Astrocyte (in vitro differentiated cells and primary cell): ENCODE data around the gene RPP25. TPM values are rescaled to one million over a fixed set of nuclear protein-coding genes. Genes with fewer than 3 reads are reported as not detected.
"Not testable (repeated sequence)": the region's sequence is repeated elsewhere in the genome, so short reads cannot be mapped to it uniquely, and the experiment has no call there.

Experiments
- DNase-seq: peaks from one replicate; pipeline ENCODE4 v3.0.0-alpha.2; 2010; ENCODE audit warnings: low read depth
- FAIRE-seq: peaks from 2 replicates; lab custom pipeline; 2011; peaks lifted over from hg19 to GRCh38; lab: Jason Lieb, UNC
- H2AFZ ChIP-seq: 2 replicates; pipeline ENCODE4 v1.6.0; 2012; ENCODE audit warnings: low read depth, low read length, inconsistent platforms
- H3K27ac ChIP-seq: 2 replicates; pipeline ENCODE4 v1.5.1; 2011; ENCODE audit warnings: low read depth, low read length, inconsistent platforms
- H3K27me3 ChIP-seq: 2 replicates; pipeline ENCODE4 v1.6.0; 2011; ENCODE audit warnings: low read length, inconsistent platforms; ENCODE audit not compliant: insufficient read depth
- H3K36me3 ChIP-seq: 2 replicates; pipeline ENCODE4 v1.5.1; 2011; ENCODE audit warnings: low read length, inconsistent platforms; ENCODE audit not compliant: insufficient read depth
- H3K4me1 ChIP-seq: 2 replicates; pipeline ENCODE4 v1.5.1; 2011; ENCODE audit warnings: low read length, inconsistent platforms; ENCODE audit not compliant: insufficient read depth
- H3K4me2 ChIP-seq: 2 replicates; pipeline ENCODE4 v1.6.0; 2012; ENCODE audit warnings: low read length, inconsistent platforms
- H3K4me3 ChIP-seq: 2 replicates; pipeline ENCODE4 v1.5.1; 2011; ENCODE audit warnings: low read depth, mild to moderate bottlenecking, low read length, inconsistent platforms; ENCODE audit not compliant: insufficient read depth
- H3K79me2 ChIP-seq: 2 replicates; pipeline ENCODE4 v1.6.0; 2012; ENCODE audit warnings: mild to moderate bottlenecking, low read length, inconsistent platforms; ENCODE audit not compliant: insufficient read depth
- H3K9ac ChIP-seq: 2 replicates; pipeline ENCODE4 v1.6.0; 2012; ENCODE audit warnings: mild to moderate bottlenecking, low read length, inconsistent platforms
- H3K9me3 ChIP-seq: 2 replicates; pipeline ENCODE4 v1.5.1; 2012; ENCODE audit warnings: low read depth, mild to moderate bottlenecking, low read length, inconsistent platforms; ENCODE audit not compliant: insufficient read depth
- H4K20me1 ChIP-seq: 2 replicates; pipeline ENCODE4 v1.6.0; 2012; ENCODE audit warnings: low read length, inconsistent platforms; ENCODE audit not compliant: insufficient read depth
- H3K27ac Mint-ChIP-seq: one replicate; pipeline ENCODE4 v1.8.0; 2021; ENCODE audit warnings: mild to moderate bottlenecking, mixed read lengths; ENCODE audit not compliant: unreplicated experiment
- H3K27me3 Mint-ChIP-seq: one replicate; pipeline ENCODE4 v1.8.0; 2021; ENCODE audit warnings: low read depth, mixed read lengths; ENCODE audit not compliant: unreplicated experiment
- H3K36me3 Mint-ChIP-seq: one replicate; pipeline ENCODE4 v1.8.0; 2021; ENCODE audit warnings: low read depth, mixed read lengths; ENCODE audit not compliant: unreplicated experiment
- H3K4me1 Mint-ChIP-seq: one replicate; pipeline ENCODE4 v1.8.0; 2021; ENCODE audit warnings: low read depth, mixed read lengths; ENCODE audit not compliant: unreplicated experiment
- H3K4me3 Mint-ChIP-seq: one replicate; pipeline ENCODE4 v1.8.0; 2021; ENCODE audit warnings: mild to moderate bottlenecking, moderate library complexity, mixed read lengths; ENCODE audit not compliant: unreplicated experiment
- H3K9me3 Mint-ChIP-seq: one replicate; pipeline ENCODE4 v1.8.0; 2021; ENCODE audit warnings: mild to moderate bottlenecking, mixed read lengths; ENCODE audit not compliant: unreplicated experiment
- EZH2 ChIP-seq: IDR thresholded peaks from 2 replicates; pipeline ENCODE4 v1.6.1; 2012; ENCODE audit warnings: mild to moderate bottlenecking, low read length, inconsistent platforms; ENCODE audit not compliant: insufficient read depth
- total RNA-seq: library from RNA; stranded (reverse); gene quantifications from 2 replicates; pipeline ENCODE4 v1.2.1, GENCODE V29; 2021
- TF ChIP-seq, protein P1 (sequence below): IDR thresholded peaks from 2 replicates; pipeline ENCODE4 v1.5.1; 2011; ENCODE audit warnings: low read depth, mild to moderate bottlenecking, inconsistent platforms, low read length, moderate library complexity; ENCODE audit not compliant: insufficient read depth

RPP25 gene
- total RNA-seq, 1 donor from 2014 or later = 4.1 TPM

DNA sequence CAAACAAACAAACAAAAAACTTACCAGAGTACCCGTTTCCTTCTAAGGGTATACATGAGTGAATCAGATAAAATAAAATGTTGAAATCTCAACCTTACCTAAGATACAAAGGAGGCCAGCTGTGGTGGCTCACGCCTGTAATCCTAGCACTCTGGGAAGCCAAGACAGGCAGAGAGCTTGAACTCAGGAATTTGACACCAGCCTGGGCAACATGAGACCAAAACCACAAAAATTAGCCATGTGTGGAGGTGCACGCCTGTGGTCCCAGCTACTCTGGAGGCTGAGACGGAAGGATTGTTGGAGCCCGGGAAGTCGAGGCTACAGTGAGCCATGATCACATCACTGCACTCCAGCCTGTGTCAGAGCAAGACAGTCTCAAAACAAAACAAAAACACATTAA is 38.9 kb downstream of the RPP25 start:
- Histone ChIP-seq H3K27me3 (no peaks in the 10 kb centered on the region), H3K4me2 (no peak overlapping the region), H3K4me1 (no peaks in the 10 kb centered on the region), H3K4me3 (no peak overlapping the region), H3K79me2 (no peaks in the 10 kb centered on the region), H3K9me3 (no peaks in the 10 kb centered on the region), H3K36me3 (peaks cover 30% of the 10 kb centered on the region), H2AFZ (no peak overlapping the region), H3K9ac (no peak overlapping the region), H3K27ac (no peak overlapping the region), H4K20me1 (no peaks in the 10 kb centered on the region)
- DNase-seq (no peak), FAIRE-seq (no peak)
- Mint-ChIP-seq H3K27me3 (no peaks in the 10 kb centered on the region), H3K9me3 (no peaks in the 10 kb centered on the region), H3K36me3 (peaks cover 22% of the 10 kb centered on the region), H3K27ac (no peak overlapping the region), H3K4me3 (no peak overlapping the region), H3K4me1 (no peaks in the 10 kb centered on the region)
- TF ChIP-seq, protein P1, sequence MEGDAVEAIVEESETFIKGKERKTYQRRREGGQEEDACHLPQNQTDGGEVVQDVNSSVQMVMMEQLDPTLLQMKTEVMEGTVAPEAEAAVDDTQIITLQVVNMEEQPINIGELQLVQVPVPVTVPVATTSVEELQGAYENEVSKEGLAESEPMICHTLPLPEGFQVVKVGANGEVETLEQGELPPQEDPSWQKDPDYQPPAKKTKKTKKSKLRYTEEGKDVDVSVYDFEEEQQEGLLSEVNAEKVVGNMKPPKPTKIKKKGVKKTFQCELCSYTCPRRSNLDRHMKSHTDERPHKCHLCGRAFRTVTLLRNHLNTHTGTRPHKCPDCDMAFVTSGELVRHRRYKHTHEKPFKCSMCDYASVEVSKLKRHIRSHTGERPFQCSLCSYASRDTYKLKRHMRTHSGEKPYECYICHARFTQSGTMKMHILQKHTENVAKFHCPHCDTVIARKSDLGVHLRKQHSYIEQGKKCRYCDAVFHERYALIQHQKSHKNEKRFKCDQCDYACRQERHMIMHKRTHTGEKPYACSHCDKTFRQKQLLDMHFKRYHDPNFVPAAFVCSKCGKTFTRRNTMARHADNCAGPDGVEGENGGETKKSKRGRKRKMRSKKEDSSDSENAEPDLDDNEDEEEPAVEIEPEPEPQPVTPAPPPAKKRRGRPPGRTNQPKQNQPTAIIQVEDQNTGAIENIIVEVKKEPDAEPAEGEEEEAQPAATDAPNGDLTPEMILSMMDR = no peak
- no peak for TF ChIP-seq EZH2

DNA sequence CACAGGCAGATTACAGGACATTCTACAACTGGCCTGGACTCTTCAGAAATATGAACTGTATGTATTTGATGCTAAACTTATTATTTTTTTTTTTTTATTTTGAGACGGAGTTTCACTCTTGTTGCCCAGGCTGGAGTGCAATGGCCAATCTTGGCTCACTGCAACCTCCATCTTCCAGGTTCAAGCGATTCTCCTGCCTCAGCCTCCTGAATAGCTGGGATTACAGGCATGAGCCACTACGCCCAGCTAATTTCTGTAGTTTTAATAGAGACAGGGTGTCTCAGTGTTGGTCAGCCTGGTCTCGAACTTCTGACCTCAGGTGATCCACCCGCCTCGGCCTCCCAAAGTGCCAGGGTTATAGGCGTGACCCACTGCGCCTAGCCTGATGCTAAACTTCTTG is 42.8 kb downstream of the RPP25 start:
- peaks cover 26% of the 10 kb centered on the region for H3K36me3 ChIP-seq
- not testable (repeated sequence) for H3K27ac ChIP-seq, H3K4me2 ChIP-seq, H3K79me2 ChIP-seq, H3K27me3 ChIP-seq, H3K27ac Mint-ChIP-seq, H2AFZ ChIP-seq, H3K4me3 ChIP-seq, H3K4me1 Mint-ChIP-seq, H3K4me1 ChIP-seq, FAIRE-seq, H4K20me1 ChIP-seq, H3K27me3 Mint-ChIP-seq, H3K9me3 Mint-ChIP-seq, H3K9me3 ChIP-seq, DNase-seq, H3K4me3 Mint-ChIP-seq, H3K9ac ChIP-seq
- H3K36me3 Mint-ChIP-seq = peaks cover 18% of the 10 kb centered on the region

DNA sequence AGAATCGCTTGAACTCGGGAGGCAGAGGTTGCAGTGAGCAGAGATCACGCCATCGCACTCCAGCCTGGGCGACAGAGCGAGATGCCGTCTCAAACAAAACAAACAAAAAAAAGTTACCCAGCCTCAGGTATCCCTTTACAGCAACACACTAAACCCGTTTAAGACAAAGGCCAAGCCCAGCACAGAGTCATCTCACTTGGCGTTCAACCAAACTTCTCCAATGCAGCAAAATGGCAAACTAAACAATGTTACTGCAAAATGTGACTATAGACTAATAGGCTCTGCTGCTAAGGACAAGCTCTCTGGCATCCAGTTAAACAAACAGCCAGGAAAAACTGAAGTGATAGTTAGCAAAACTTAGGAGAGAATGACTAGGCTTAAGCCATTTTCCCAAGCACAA is 43.5 kb downstream of the RPP25 start:
- Histone ChIP-seq H3K4me2 (no peak overlapping the region), H3K9ac (no peak overlapping the region), H3K79me2 (no peaks in the 10 kb centered on the region), H2AFZ (no peak overlapping the region), H4K20me1 (no peaks in the 10 kb centered on the region), H3K27me3 (no peaks in the 10 kb centered on the region), H3K9me3 (no peaks in the 10 kb centered on the region), H3K36me3 (peaks cover 21% of the 10 kb centered on the region), H3K4me1 (no peaks in the 10 kb centered on the region), H3K27ac (no peak overlapping the region), H3K4me3 (no peak overlapping the region)
- no peak overlapping the region for H3K27ac Mint-ChIP-seq
- FAIRE-seq (no peak), DNase-seq (no peak)
- no peak overlapping the region for H3K4me3 Mint-ChIP-seq
- H3K27me3 Mint-ChIP-seq = no peaks in the 10 kb centered on the region
- no peaks in the 10 kb centered on the region for H3K4me1 Mint-ChIP-seq
- H3K9me3 Mint-ChIP-seq = no peaks in the 10 kb centered on the region
- H3K36me3 Mint-ChIP-seq = peaks cover 13% of the 10 kb centered on the region
- no peak for TF ChIP-seq EZH2
- TF ChIP-seq, protein P1 = no peak
